ENCODE data around the gene ZNF385B.

Gene ZNF385B

DNA sequence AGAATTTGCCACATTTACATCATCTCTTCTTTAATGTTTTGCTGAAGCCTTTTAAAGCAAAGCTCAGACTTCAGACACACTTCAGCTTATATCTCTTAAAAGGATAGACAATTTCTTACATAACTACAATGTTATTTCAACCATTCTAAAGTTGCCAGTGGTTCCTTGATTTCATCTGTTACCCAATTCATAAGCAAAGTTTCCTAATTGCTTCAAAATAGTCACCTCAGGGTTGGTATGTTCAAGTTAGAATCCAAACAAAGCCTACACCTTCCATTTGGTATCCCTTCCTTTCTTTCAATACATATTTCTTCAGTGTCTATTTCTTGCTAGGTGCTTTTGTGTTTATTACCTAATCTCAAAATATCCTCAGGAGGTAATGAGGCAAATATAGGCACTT lies 60.6 kb downstream of the ZNF385B start:
- TF ChIP-seq, protein P1, sequence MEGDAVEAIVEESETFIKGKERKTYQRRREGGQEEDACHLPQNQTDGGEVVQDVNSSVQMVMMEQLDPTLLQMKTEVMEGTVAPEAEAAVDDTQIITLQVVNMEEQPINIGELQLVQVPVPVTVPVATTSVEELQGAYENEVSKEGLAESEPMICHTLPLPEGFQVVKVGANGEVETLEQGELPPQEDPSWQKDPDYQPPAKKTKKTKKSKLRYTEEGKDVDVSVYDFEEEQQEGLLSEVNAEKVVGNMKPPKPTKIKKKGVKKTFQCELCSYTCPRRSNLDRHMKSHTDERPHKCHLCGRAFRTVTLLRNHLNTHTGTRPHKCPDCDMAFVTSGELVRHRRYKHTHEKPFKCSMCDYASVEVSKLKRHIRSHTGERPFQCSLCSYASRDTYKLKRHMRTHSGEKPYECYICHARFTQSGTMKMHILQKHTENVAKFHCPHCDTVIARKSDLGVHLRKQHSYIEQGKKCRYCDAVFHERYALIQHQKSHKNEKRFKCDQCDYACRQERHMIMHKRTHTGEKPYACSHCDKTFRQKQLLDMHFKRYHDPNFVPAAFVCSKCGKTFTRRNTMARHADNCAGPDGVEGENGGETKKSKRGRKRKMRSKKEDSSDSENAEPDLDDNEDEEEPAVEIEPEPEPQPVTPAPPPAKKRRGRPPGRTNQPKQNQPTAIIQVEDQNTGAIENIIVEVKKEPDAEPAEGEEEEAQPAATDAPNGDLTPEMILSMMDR (IDR thresholded peaks at IDR 0.05; ENCODE audit: low read depth, low read length): no peak
- no peak for DNase-seq (ENCODE audit: low read depth, low spot score)
- in situ Hi-C loops (cut with HindIII; ENCODE audit: low sequenced_read_pairs): no loop called here
- H3K4me3 ChIP-seq (ENCODE audit: low read depth, low read length): no peak overlapping the region

DNA sequence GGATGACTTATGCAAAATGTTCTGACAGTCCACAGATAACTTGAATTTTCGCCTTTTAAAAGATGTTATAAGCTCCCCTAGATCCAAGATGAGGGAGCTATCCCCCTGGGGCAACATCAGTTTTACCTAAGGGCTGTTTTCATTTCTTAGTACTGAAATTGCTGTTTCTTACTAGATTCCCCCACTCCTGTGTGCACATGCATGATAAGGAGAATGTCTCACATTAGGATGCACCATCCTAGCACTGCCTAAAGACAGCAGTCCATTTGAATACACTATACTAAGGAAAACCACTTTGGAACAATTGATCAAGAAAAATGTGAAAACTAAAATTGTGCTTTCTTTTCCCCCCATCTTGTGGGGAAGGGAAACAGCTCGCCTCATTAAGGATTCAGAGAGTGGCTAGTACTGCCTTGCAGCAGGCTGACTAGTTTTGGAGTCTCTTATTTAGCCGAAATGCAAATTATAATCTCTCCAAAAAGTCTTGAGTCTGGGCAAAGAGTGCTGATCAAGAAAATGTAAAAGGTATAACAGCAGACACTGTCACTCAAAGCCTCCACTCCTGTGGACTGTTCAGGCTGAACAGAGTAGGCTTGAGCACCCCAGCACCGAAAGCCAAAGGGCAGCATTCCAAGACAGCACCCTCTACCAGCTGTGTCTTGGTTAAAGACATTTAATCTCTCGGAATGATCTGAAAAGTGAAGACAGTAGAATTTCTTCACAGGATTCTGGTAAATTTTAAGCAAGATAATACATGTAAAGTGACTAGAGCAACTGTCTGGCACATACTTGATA lies 65.0 kb downstream of the ZNF385B start:
- no peak overlapping the region for H3K4me3 ChIP-seq (ENCODE audit: low read depth, low read length)
- TF ChIP-seq, protein P1 (IDR thresholded peaks at IDR 0.05; ENCODE audit: low read depth, low read length): no peak
- DNase-seq (ENCODE audit: low read depth, low spot score): no peak
- in situ Hi-C loops (cut with HindIII; ENCODE audit: low sequenced_read_pairs): no loop called here

DNA sequence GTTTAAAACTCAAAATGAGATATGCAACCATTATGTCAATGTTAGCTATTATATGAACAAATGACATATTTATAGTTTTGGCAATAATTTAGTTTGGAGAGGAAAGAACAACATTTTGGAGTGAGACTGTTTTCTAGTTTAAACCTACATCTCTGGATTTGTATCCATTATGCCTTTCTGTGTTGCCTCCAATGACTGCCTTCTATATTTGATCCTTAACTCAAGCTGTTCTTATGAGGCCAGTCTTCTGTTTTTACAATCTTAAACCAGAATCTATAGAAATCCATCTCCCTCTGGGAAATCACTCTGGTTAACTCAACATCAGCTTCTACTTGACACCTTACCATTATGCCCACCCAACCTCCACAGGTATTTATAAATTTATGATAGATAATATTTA lies 67.5 kb downstream of the ZNF385B start:
- in situ Hi-C loops (cut with HindIII; ENCODE audit: low sequenced_read_pairs): no loop called here
- TF ChIP-seq, protein P1 (IDR thresholded peaks at IDR 0.05; ENCODE audit: low read depth, low read length): no peak
- H3K4me3 ChIP-seq (ENCODE audit: low read depth, low read length): no peak overlapping the region
- no peak for DNase-seq (ENCODE audit: low read depth, low spot score)

DNA sequence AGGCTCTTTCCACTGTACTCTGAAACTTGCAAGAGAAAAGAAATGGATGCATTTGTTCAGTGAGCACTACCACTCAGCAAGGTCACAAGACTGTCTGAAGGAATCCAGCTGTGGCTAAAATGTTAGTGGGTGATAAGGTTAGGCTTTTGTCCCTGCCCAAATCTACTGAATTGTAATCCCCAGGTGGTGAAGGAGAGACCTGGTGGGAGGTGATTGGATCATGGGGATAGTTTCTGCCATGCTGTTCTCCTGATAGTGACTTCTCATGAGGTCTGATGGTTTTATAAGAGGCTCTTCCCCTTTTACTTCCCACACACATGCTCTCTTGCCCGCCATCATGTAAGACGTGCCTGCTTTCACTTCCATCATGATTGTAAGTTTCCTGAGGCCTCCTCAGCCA lies 68.2 kb downstream of the ZNF385B start:
- TF ChIP-seq, protein P1 (IDR thresholded peaks at IDR 0.05; ENCODE audit: low read depth, low read length): no peak
- H3K4me3 ChIP-seq (ENCODE audit: low read depth, low read length): no peak overlapping the region
- DNase-seq (ENCODE audit: low read depth, low spot score): no peak
- in situ Hi-C loops (cut with HindIII; ENCODE audit: low sequenced_read_pairs): no loop called here

DNA sequence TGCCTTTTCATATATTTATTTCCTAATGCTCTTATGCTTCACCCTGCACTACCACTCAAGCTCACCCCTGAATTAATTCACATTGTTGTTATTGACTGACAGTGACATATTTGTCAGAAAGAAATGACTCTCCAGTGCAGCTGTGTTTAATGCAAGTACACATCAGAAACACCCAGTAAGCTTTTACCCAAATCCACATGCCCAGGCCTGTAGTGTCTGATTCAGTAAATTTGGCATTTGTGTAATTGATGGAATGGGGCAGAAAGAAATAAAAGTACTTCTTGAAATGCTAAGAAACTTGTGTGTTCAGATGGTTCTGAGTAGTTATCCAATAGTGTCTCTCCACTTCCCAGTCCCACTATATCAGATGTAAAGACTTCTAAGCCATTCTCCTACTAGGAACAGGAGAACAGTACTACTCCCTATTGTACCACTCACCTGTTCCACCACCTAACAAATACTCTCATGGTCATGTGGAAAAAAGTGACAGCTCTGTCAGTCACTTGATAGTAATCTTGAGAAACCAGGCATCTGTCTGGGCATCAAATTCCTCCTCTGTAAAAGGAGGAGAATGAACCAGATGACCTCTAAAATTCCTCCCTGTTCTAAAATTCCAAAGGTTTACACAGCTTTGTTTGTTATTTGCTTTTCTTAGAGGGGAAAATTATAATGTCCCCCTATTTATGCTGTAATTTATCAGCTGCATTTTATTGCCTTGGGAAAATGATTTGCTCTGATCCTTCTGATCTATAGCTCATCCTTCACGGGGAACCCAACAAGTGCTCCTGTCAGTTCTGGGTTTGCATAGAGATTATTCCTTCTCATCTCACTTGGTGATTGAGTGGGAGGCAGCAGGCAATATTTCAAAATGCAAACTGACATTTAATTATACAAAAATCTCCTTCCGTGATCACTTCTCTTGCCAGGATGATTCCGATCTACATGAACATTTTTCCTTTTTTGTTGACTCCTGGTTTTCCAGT lies 70.9 kb downstream of the ZNF385B start:
- no peak overlapping the region for H3K4me3 ChIP-seq (ENCODE audit: low read depth, low read length)
- in situ Hi-C loops (cut with HindIII; ENCODE audit: low sequenced_read_pairs): no loop called here
- DNase-seq (ENCODE audit: low read depth, low spot score): no peak
- TF ChIP-seq, protein P1 (IDR thresholded peaks at IDR 0.05; ENCODE audit: low read depth, low read length): no peak

DNA sequence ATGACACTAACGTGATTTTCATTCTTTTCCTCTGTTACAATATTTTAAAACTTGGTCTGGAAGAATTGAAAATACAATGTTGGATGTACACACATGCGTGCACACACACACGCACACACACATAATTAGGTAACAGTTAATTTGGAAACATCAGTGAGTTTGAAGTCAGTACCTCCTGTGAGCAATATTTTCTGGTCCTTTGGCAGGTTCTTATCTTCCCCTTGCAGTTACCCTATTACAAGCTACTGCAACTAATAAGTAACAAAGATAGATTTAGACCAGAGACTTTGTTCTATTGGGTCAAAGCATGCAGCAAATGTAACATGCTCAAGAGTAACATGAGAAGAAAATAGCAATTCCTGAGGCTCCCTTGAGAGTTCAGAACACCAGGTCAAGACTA lies 73.3 kb downstream of the ZNF385B start:
- DNase-seq (ENCODE audit: low read depth, low spot score): no peak
- H3K4me3 ChIP-seq (ENCODE audit: low read depth, low read length): no peak overlapping the region
- in situ Hi-C loops (cut with HindIII; ENCODE audit: low sequenced_read_pairs): no loop called here
- TF ChIP-seq, protein P1 (IDR thresholded peaks at IDR 0.05; ENCODE audit: low read depth, low read length): no peak

Measured in astrocyte of the spinal cord (primary cell).